Neural progenitor cell (in vitro differentiated cells): ENCODE measurements around the gene NF2. TPM values are rescaled to one million over a fixed set of nuclear protein-coding genes. Genes with fewer than 3 reads are reported as not detected.

Source experiments
- DNase-seq: peaks from one replicate; pipeline ENCODE4 v3.0.0-alpha.2; 2016; ENCODE audit warnings: low spot score
- H2AFZ ChIP-seq: fragments of 200-600 bp; sonication (generic); replicated peaks from 2 replicates; pipeline ENCODE4 v1.6.1; 2016; ENCODE audit warnings: antibody characterized with exemption
- H3F3A ChIP-seq: fragments of 200-600 bp; sonication (generic); 2 replicates; pipeline ENCODE4 v1.6.1; 2016; ENCODE audit warnings: antibody characterized with exemption, low read depth
- H3K27ac ChIP-seq: fragments of 200-600 bp; sonication (generic); 2 replicates; pipeline ENCODE4 v1.5.1; 2016; ENCODE audit warnings: mild to moderate bottlenecking
- H3K27me3 ChIP-seq: fragments of 200-600 bp; sonication (generic); 2 replicates; pipeline ENCODE4 v1.6.1; 2016; ENCODE audit warnings: mild to moderate bottlenecking, moderate library complexity
- H3K36me3 ChIP-seq: fragments of 200-600 bp; sonication (generic); 2 replicates; pipeline ENCODE4 v1.5.1; 2016
- H3K4me1 ChIP-seq: fragments of 200-600 bp; sonication (generic); 2 replicates; pipeline ENCODE4 v1.6.1; 2016; ENCODE audit warnings: mixed run types
- H3K4me2 ChIP-seq: fragments of 200-600 bp; sonication (generic); 2 replicates; pipeline ENCODE4 v1.6.1; 2016
- H3K4me3 ChIP-seq: fragments of 200-600 bp; sonication (generic); 2 replicates; pipeline ENCODE4 v1.5.1; 2016
- H3K79me2 ChIP-seq: fragments of 200-600 bp; sonication (generic); 2 replicates; pipeline ENCODE4 v1.6.1; 2016; ENCODE audit warnings: low read depth
- H3K9ac ChIP-seq: fragments of 200-600 bp; sonication (generic); 2 replicates; pipeline ENCODE4 v1.6.1; 2016
- H3K9me3 ChIP-seq: fragments of 200-600 bp; sonication (generic); 2 replicates; pipeline ENCODE4 v1.5.1; 2016; ENCODE audit warnings: low read depth
- H4K20me1 ChIP-seq: fragments of 200-600 bp; sonication (generic); 2 replicates; pipeline ENCODE4 v1.6.1; 2016; ENCODE audit warnings: low read depth
- H3K27ac Mint-ChIP-seq: 3 replicates; pipeline ENCODE4 v1.8.0; 2021; ENCODE audit warnings: mixed read lengths
- H3K27me3 Mint-ChIP-seq: 2 replicates; pipeline ENCODE4 v1.8.0; 2022; ENCODE audit warnings: low read depth, mild to moderate bottlenecking, inconsistent platforms, moderate library complexity, mixed read lengths; ENCODE audit not compliant: insufficient read depth
- H3K36me3 Mint-ChIP-seq: 3 replicates; pipeline ENCODE4 v1.8.0; 2021; ENCODE audit warnings: mixed read lengths
- H3K4me1 Mint-ChIP-seq: 3 replicates; pipeline ENCODE4 v1.8.0; 2021; ENCODE audit warnings: mixed read lengths
- H3K4me3 Mint-ChIP-seq: 3 replicates; pipeline ENCODE4 v1.8.0; 2021; ENCODE audit warnings: mild to moderate bottlenecking, moderate library complexity, mixed read lengths
- H3K9me3 Mint-ChIP-seq: 3 replicates; pipeline ENCODE4 v1.8.0; 2020; ENCODE audit warnings: mixed read lengths
- CTCF ChIP-seq: fragments of 200-600 bp; sonication (generic); IDR thresholded peaks from 2 replicates; pipeline ENCODE4 v1.5.1; 2017; ENCODE audit warnings: antibody characterized with exemption, mild to moderate bottlenecking
- EZH2 ChIP-seq: fragments of 200-600 bp; sonication (generic); IDR thresholded peaks from 2 replicates; pipeline ENCODE4 v1.6.1; 2017; ENCODE audit warnings: antibody characterized with exemption, mild to moderate bottlenecking, moderate library complexity
- EZH2phosphoT487 ChIP-seq: fragments of 200-600 bp; sonication (generic); IDR thresholded peaks from 2 replicates; pipeline ENCODE4 v1.6.1; 2017; ENCODE audit warnings: antibody characterized with exemption
- total RNA-seq: library from RNA; depleted of rRNA; stranded (reverse); fragments of >200 nt; gene quantifications from 2 replicates; pipeline ENCODE4 v1.2.3, GENCODE V29; 2015; ENCODE audit warnings: low replicate concordance

The NF2 gene
- total RNA-seq, 1 donor from 2014 or later, result 18.7 TPM

GRCh38 chr22:29650370-29650769 lies 46.9 kb downstream of the NF2 start:
- Histone ChIP-seq H3K9me3 (no peaks in the 10 kb centered on the region), H3K27me3 (no peaks in the 10 kb centered on the region), H3K9ac (no peak overlapping the region), H3K79me2 (no peaks in the 10 kb centered on the region), H3K4me3 (no peak overlapping the region), H4K20me1 (no peaks in the 10 kb centered on the region), H3K4me2 (no peak overlapping the region), H3K4me1 (peaks cover 19% of the 10 kb centered on the region), H2AFZ (no peak overlapping the region), H3F3A (peaks cover 15% of the 10 kb centered on the region), H3K27ac (no peak overlapping the region), H3K36me3 (no peaks in the 10 kb centered on the region)
- TF ChIP-seq EZH2, result no peak
- TF ChIP-seq CTCF, result no peak
- TF ChIP-seq EZH2phosphoT487, result no peak
- no peak for DNase-seq
- Mint-ChIP-seq H3K27ac (no peak overlapping the region), H3K4me3 (no peak overlapping the region), H3K9me3 (peaks cover under 1% of the 10 kb centered on the region), H3K27me3 (no peaks in the 10 kb centered on the region), H3K36me3 (peaks cover 16% of the 10 kb centered on the region), H3K4me1 (peaks cover 7% of the 10 kb centered on the region)

GRCh38 chr22:29651652-29652051 lies 48.2 kb downstream of the NF2 start:
- H3K9me3 Mint-ChIP-seq, result no peaks in the 10 kb centered on the region
- no peak for DNase-seq
- H2AFZ ChIP-seq, result no peak overlapping the region
- H3K27me3 ChIP-seq, result no peaks in the 10 kb centered on the region
- peaks cover 21% of the 10 kb centered on the region for H3K4me1 ChIP-seq
- no peaks in the 10 kb centered on the region for H3K36me3 ChIP-seq
- no peak overlapping the region for H3K4me3 Mint-ChIP-seq
- H3K79me2 ChIP-seq, result no peaks in the 10 kb centered on the region
- no peaks in the 10 kb centered on the region for H3K9me3 ChIP-seq
- H3F3A ChIP-seq, result peaks cover 15% of the 10 kb centered on the region
- peaks cover 7% of the 10 kb centered on the region for H3K4me1 Mint-ChIP-seq
- H3K27ac Mint-ChIP-seq, result no peak overlapping the region
- no peak overlapping the region for H3K4me2 ChIP-seq
- no peak for TF ChIP-seq CTCF
- TF ChIP-seq EZH2phosphoT487, result no peak
- no peak for TF ChIP-seq EZH2
- H3K36me3 Mint-ChIP-seq, result peaks cover 14% of the 10 kb centered on the region
- no peak overlapping the region for H3K4me3 ChIP-seq
- H3K27ac ChIP-seq, result no peak overlapping the region
- no peak overlapping the region for H3K9ac ChIP-seq
- no peaks in the 10 kb centered on the region for H4K20me1 ChIP-seq
- H3K27me3 Mint-ChIP-seq, result no peaks in the 10 kb centered on the region

GRCh38 chr22:29654420-29654819 lies 51.0 kb downstream of the NF2 start:
- no peak for DNase-seq
- Histone ChIP-seq H3K27me3 (no peaks in the 10 kb centered on the region), H3K4me2 (peak overlapping the region; percentile 15), H3K36me3 (no peaks in the 10 kb centered on the region), H3K9me3 (no peaks in the 10 kb centered on the region), H3K4me3 (no peak overlapping the region), H3K9ac (no peak overlapping the region), H3K4me1 (peaks cover 43% of the 10 kb centered on the region), H4K20me1 (no peaks in the 10 kb centered on the region), H3K79me2 (no peaks in the 10 kb centered on the region), H2AFZ (no peak overlapping the region), H3K27ac (no peak overlapping the region), H3F3A (peaks cover 41% of the 10 kb centered on the region)
- TF ChIP-seq CTCF (no peak), EZH2 (no peak), EZH2phosphoT487 (no peak)
- no peaks in the 10 kb centered on the region for H3K9me3 Mint-ChIP-seq
- peaks cover 13% of the 10 kb centered on the region for H3K4me1 Mint-ChIP-seq
- no peak overlapping the region for H3K4me3 Mint-ChIP-seq
- H3K27ac Mint-ChIP-seq, result no peak overlapping the region
- H3K36me3 Mint-ChIP-seq, result peaks cover 11% of the 10 kb centered on the region
- H3K27me3 Mint-ChIP-seq, result no peaks in the 10 kb centered on the region
